ENCODE measurements around the gene PCBP4.

The PCBP4 gene

GRCh38 chr3:51968883-51969678, 1.8 kb upstream of the PCBP4 start:
- peaks cover 21% of the 10 kb centered on the region for H3K4me1 Mint-ChIP-seq (ENCODE audit: low read depth)
- no peaks in the 10 kb centered on the region for H3K36me3 Mint-ChIP-seq (ENCODE audit: low read depth)
- H3K4me3 Mint-ChIP-seq = no peak overlapping the region
- H3K9me3 Mint-ChIP-seq = no peaks in the 10 kb centered on the region
- H3K27me3 Mint-ChIP-seq = no peaks in the 10 kb centered on the region
- H3K27ac Mint-ChIP-seq = no peak overlapping the region

GRCh38 chr3:51968170-51968775, 1.0 kb upstream of the PCBP4 start:
- Mint-ChIP-seq H3K27me3 (no peaks in the 10 kb centered on the region), H3K27ac (no peak overlapping the region), H3K4me1 (ENCODE audit: low read depth) (peaks cover 17% of the 10 kb centered on the region), H3K9me3 (no peaks in the 10 kb centered on the region), H3K4me3 (peak overlapping the region; percentile 78), H3K36me3 (ENCODE audit: low read depth) (no peaks in the 10 kb centered on the region)

DNA sequence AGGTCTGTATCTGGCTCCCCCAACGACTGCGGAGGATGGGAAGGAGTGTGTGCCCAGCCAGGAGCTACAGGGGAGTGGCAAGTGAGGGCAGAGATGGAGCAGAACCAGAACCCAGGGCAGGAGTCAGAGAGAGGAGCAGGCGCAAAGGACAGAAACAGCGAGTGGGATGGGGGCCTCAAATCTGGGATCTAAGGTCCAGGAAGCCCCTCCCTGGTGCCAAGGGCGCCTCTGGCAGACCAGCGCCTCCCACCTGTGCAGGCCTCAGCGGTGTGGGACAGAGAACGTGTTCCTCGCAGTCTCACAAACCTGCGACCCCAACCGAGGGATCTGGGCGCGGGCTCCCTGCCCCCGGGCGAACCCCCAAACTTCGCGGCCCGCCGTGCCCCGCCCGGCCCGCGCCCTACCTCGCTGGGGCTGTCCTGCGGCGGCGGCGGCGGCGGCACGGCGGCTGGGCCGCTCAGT, 301 bp downstream of the PCBP4 start:
- Mint-ChIP-seq H3K27ac (no peak overlapping the region), H3K27me3 (no peaks in the 10 kb centered on the region), H3K36me3 (ENCODE audit: low read depth) (no peaks in the 10 kb centered on the region), H3K4me3 (peak overlapping the region; percentile 74), H3K9me3 (no peaks in the 10 kb centered on the region), H3K4me1 (ENCODE audit: low read depth) (peaks cover 11% of the 10 kb centered on the region)

DNA sequence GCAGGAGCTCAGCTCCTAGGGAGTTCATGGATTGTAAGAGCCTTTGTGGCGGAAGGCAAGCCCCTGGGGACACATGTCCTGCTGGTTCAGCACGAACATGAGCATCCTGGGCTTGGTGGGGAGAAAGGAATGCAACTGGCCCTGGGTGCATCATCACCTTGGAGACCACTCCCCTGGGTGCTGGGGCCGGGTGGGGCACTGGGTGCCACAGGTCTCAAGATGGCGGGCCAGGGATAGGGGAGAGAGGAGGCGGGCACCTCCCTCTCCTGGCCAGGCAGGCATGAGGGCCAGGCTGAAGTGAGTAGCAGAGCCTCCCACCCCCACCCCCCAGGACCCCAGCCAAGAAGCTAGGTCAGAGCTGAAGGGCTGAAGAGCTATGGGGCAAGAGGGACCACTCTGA, 768 bp downstream of the PCBP4 start:
- Mint-ChIP-seq H3K9me3 (no peaks in the 10 kb centered on the region), H3K36me3 (ENCODE audit: low read depth) (no peaks in the 10 kb centered on the region), H3K4me1 (ENCODE audit: low read depth) (peaks cover 11% of the 10 kb centered on the region), H3K27ac (no peak overlapping the region), H3K27me3 (no peaks in the 10 kb centered on the region), H3K4me3 (peak overlapping the region; percentile 74)

GRCh38 chr3:51966016-51966415, 1.2 kb downstream of the PCBP4 start:
- Mint-ChIP-seq H3K27me3 (no peaks in the 10 kb centered on the region), H3K27ac (no peak overlapping the region), H3K36me3 (ENCODE audit: low read depth) (no peaks in the 10 kb centered on the region), H3K9me3 (no peaks in the 10 kb centered on the region), H3K4me1 (ENCODE audit: low read depth) (peaks cover 11% of the 10 kb centered on the region), H3K4me3 (no peak overlapping the region)

DNA sequence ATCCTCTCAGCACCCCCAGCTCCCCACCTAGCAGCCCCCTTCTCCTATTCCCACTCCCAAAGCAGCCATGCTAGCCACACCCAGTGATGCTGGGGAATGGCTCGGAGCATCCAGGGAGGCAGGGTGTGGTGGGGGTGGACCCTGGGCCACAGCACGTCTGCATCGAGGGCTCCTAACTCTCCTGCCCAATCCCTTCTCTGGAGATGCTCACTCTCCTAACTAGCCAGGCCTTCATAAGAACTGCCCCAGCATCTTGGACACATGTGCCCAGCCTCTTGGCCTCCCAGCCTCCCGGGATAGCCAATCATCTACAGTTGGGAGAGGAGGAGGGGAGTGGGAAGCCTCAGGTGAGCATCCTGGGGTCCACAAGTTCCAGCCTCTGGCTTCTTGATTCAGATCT, 2.7 kb downstream of the PCBP4 start:
- H3K27ac Mint-ChIP-seq = no peak overlapping the region
- peaks cover 11% of the 10 kb centered on the region for H3K4me1 Mint-ChIP-seq (ENCODE audit: low read depth)
- H3K36me3 Mint-ChIP-seq (ENCODE audit: low read depth) = no peaks in the 10 kb centered on the region
- H3K9me3 Mint-ChIP-seq = no peaks in the 10 kb centered on the region
- no peaks in the 10 kb centered on the region for H3K27me3 Mint-ChIP-seq
- H3K4me3 Mint-ChIP-seq = no peak overlapping the region

GRCh38 chr3:51963951-51964451, 3.3 kb downstream of the PCBP4 start:
- no peak overlapping the region for H3K27ac Mint-ChIP-seq
- H3K36me3 Mint-ChIP-seq (ENCODE audit: low read depth) = no peaks in the 10 kb centered on the region
- H3K4me1 Mint-ChIP-seq (ENCODE audit: low read depth) = peaks cover 8% of the 10 kb centered on the region
- H3K27me3 Mint-ChIP-seq = no peaks in the 10 kb centered on the region
- H3K9me3 Mint-ChIP-seq = no peaks in the 10 kb centered on the region
- H3K4me3 Mint-ChIP-seq = no peak overlapping the region

DNA sequence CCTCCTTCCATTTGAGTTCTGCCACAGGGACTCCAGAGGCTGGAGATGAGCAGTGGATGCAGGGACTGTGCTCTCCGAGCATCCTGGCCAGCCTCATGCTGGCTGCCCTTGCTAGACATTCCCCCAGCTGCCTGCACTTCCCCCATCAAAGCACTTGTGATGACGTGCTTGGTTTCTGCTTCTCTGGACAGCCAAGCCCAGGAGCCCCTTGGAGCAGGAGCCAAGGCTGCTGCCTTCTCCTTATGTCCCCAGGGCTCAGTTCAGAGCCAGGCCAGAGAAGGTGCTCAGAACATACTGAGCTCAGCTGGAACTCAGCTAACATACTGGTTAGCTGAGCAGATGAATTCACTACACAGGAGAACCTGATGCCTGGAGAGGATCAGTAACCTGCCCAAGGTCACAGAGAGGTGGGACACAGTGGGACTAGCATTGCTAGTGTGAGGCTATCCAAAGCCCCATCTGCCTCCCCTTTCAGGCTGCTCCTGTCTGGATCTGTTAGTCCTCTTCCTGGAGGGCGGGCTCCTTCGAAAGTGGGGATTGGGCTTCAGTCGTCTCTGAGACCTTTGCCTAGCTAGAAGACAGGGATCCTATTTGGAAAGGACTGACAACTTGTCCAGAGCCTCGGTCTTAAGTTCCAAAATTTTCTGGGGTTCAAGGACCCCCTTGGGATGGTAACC, 4.3 kb downstream of the PCBP4 start:
- Mint-ChIP-seq H3K9me3 (no peaks in the 10 kb centered on the region), H3K4me1 (ENCODE audit: low read depth) (peaks cover 4% of the 10 kb centered on the region), H3K27me3 (no peaks in the 10 kb centered on the region), H3K4me3 (no peak overlapping the region), H3K36me3 (ENCODE audit: low read depth) (peaks cover 4% of the 10 kb centered on the region), H3K27ac (no peak overlapping the region)

GRCh38 chr3:51961602-51962569, 5.4 kb downstream of the PCBP4 start:
- Mint-ChIP-seq H3K9me3 (no peaks in the 10 kb centered on the region), H3K27me3 (no peaks in the 10 kb centered on the region), H3K4me1 (ENCODE audit: low read depth) (peaks cover 4% of the 10 kb centered on the region), H3K4me3 (no peak overlapping the region), H3K36me3 (ENCODE audit: low read depth) (peaks cover 4% of the 10 kb centered on the region), H3K27ac (no peak overlapping the region)

- Mint-ChIP-seq H3K9me3 (no peaks in the 10 kb centered on the region), H3K4me3 (no peak overlapping the region), H3K27me3 (peaks cover 3% of the 10 kb centered on the region), H3K4me1 (ENCODE audit: low read depth) (peaks cover 5% of the 10 kb centered on the region), H3K36me3 (ENCODE audit: low read depth) (peaks cover 4% of the 10 kb centered on the region), H3K27ac (no peak overlapping the region)
Measured at GRCh38 chr3:51961011-51961410, 6.2 kb downstream of the PCBP4 start.

DNA sequence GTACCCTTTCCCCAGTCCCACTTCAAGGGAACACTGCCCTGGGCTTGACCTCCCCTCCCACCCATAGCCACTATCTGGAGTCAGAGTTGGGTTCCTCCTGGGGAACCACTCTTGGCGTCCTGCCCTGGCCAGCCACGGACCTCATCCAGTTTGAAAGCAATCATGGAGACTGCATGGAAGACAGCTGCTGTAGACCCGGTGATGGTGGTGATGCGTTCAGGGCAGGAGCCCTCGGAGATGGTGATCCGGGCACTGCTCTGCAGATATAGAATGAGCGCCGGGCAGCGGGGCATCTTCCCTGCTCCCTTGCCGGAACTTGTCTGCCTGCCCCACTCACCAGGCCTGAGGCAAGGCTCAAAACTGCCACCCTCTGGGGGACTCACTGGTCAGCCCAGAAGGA, 6.9 kb downstream of the PCBP4 start:
- no peak overlapping the region for H3K27ac Mint-ChIP-seq
- H3K4me3 Mint-ChIP-seq = no peak overlapping the region
- H3K27me3 Mint-ChIP-seq = peaks cover 3% of the 10 kb centered on the region
- H3K4me1 Mint-ChIP-seq (ENCODE audit: low read depth) = peaks cover 5% of the 10 kb centered on the region
- no peaks in the 10 kb centered on the region for H3K9me3 Mint-ChIP-seq
- H3K36me3 Mint-ChIP-seq (ENCODE audit: low read depth) = peaks cover 4% of the 10 kb centered on the region

GRCh38 chr3:51959651-51960050, 7.6 kb downstream of the PCBP4 start:
- peaks cover 4% of the 10 kb centered on the region for H3K36me3 Mint-ChIP-seq (ENCODE audit: low read depth)
- H3K4me3 Mint-ChIP-seq = no peak overlapping the region
- H3K27me3 Mint-ChIP-seq = peaks cover 6% of the 10 kb centered on the region
- H3K9me3 Mint-ChIP-seq = no peaks in the 10 kb centered on the region
- H3K4me1 Mint-ChIP-seq (ENCODE audit: low read depth) = peaks cover 5% of the 10 kb centered on the region
- no peak overlapping the region for H3K27ac Mint-ChIP-seq

DNA sequence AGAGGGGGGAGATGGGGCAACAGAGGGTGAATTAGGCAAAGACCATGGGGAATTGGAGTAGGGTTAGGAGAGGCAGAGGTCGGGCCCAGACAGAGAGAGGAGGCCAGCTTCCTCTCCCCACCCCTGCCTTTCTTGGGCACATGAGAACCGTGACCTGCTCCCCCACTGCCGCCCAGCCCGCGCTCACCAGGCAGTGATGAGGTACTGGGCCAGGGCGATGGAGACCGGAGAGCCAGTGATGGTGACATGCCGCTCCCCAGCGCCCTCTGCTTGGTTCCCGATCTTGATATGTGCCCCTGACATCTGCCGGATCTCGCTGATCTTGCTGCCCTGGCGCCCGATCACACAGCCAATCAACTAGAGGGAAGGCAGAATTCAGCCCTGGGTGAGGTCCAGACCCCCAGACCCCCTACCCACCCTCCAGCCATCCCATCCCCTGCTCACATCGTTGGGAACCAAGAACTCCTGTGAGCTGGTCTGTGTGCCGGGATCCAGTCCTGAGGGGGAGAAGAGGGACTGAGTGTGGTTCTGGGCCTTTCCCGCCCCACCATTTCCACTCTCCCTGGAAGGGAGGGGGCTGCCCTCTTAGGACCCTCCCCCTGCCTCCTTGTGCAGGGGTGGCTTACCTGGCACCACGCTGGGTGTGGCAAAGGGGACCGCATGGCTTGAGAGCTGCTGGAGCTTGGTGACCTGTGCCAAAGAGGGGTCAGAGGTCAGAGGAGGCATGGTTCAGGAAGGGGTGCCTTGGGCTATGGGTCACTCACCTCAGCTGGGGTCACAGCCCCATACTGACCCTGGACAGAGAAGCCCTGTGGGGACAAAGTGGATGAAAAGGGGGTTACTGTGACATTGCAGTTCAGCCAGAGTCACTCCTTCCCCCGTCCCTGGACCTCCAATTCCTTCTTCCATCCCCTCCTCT, 8.4 kb downstream of the PCBP4 start:
- Mint-ChIP-seq H3K27ac (no peak overlapping the region), H3K9me3 (no peaks in the 10 kb centered on the region), H3K27me3 (peaks cover 14% of the 10 kb centered on the region), H3K4me3 (no peak overlapping the region), H3K4me1 (ENCODE audit: low read depth) (peaks cover 5% of the 10 kb centered on the region), H3K36me3 (ENCODE audit: low read depth) (peaks cover 4% of the 10 kb centered on the region)
